Superior temporal gyrus (tissue), 1 donor: Measurements from ENCODE around the gene DSCAML1.
A peak's percentile ranks its signal among the peaks of the same experiment; 100 is the strongest.

Source experiments
- DNase-seq: peaks from one replicate; pipeline ENCODE4 v3.0.0-alpha.2; 2016; ENCODE audit errors: extremely low spot score

DSCAML1 gene

DNA sequence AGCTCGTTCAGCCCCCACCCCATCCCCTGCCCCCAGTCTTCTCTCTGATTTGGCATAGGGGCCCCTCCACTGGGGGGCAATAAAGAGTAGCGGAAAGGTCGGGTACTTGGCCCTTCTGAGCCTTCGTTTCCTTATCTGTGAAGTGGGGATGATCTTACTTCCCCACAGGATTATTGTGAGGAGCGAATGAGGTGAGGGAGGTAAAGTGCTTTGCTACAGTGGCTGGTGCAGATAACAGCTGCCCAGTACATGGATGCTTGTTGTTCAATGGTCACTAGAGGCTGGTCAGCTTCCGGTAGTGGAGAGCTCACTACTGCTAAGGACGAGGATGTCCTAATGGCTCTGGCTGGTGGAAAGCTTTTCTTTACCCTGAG lies 368.2 kb downstream of the DSCAML1 start:
- no peak for DNase-seq

DNA sequence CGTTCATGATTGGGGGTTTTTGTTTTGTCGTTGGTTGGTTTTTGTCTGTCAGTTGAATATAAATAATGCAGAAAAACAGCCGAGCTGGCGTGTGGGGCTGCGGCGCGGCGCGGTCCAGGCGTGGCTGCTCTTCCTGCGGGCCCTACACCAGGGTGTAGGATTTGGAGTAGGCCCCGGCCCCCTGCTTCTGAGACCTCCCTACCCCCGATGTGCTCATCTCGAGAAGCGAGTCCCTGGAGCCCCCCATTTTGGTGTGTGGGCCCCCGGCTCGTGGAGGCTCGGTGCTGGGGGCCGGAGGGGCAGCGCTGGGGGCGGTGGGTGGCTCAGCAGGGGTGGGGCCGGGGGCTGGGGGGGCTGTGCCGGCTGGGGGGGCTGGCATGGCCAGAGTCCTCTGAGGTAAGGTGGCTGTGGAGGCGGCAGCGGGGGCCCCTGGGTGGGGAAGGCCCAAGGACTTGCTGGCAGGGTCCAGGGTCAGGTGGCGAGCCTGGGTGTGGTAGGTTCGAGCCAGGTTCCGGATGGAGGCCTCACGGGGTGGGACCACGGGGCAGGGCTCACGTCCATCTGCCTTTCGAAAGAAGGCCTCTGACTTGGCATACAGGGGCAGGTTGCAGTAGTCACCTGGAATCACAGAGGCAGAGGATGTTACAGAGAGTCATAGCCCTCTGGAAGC lies 368.7 kb downstream of the DSCAML1 start:
- no peak for DNase-seq

DNA sequence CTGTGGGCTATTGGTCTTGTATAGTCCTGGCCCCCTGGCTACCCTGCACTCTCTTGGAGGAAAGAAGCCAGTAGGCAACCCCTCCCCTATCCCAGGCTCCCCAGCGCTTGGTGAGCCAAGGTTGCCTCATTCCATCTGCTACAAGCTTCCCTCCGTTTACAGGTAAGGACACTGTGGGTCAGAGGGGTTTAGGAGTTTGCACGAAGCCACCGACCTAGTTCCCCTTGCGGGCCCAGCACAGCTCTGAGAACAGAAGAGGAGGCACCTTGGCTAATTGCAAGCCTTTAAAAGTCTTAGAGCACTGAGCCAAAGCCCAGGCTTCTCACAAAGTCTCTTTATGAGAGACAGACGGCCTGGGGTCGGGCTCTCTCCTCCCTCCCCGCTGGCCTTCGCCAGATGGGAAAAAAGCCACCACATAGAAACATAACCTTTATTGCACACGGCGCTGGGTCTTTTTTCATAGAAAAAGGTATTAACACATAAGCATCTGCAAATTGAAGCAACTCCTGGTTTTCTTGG lies 369.6 kb downstream of the DSCAML1 start:
- DNase-seq = peak; percentile 37

DNA sequence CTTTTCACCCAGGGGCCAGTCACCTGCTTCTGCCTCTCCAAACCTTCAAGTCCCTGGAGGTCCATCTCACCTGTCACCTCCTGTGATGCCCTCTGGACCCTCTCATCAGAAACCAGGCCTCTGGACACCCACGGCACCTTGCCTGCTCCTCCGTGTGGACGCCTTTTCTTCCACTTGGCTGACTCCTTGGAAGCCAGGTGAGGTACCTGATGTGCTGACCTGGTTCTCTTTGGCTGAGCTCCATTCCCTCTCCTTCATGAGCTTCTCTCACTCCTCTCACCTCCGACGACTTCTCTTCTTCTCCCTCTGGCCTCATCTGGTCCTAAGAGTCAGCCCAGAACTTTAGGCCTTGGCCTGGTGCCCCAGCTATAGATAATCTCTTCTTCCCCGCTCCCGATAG lies 370.1 kb downstream of the DSCAML1 start:
- no peak for DNase-seq

DNA sequence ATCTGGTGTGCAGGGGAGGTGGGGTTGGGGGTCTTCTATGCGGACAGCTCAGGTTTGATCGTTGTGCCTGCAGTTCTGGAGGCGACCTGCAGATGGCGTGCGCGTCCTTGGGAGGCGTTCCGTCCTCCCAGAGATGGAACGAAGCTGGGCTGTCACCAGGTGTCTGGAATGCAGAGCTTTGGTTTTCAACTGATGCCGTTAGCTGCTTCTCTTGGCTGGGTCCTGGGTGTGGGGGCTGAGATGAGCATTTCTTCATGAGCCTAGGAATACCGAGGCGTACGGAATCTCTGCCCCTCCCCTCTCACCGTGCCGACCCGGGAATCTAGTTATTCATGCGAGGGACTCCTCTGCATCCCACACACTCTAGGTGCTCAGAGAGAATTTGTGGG lies 370.7 kb downstream of the DSCAML1 start:
- peak; percentile 88 for DNase-seq

DNA sequence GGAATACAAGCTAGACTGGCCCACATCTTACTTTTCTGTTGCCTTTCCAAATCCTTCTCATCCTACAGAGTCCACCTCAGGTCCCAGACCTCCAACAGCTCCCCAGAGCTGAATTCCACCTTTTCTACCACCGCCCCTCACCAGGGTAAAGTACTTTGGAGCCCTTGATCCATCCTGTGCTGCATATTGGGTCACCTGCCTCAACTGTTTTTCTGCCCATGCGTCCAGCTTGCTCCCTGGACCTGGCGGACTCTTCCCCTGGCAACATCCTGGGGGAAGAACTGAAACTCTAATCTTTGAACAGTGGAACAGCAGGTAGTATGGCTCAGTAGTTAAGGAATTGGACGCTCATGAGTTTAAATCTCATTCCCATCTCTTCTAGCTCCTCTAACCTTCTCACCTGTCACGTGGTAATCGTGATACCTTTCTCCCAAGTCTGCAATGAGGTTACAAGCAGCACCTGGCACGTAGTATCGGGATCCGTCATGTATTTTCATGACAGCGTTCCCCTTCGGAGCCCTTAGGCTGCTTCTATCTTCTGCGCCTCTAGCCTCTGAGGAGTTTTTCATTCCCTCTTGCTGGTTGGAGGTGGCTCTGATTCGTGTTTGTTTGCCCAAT lies 371.2 kb downstream of the DSCAML1 start:
- DNase-seq = no peak

DNA sequence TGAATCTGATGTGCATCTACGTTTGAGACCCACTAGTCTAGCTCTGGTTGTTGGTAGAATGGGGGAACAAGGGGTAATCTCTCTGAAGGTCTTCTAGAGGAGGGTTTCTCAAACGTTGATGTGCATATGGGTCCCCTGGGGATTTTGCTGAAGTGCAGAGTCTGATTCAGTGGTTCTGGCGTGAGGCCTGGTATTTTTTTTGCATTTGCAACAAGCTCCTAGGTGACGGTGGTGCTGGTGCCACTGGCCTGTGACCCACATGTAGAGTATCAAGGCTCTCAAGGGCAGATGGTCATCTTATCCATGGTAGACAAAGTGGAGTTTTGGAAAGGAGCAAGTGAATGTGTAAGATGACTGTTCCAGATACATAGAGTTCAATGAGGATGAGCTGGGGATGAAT lies 372.2 kb downstream of the DSCAML1 start:
- DNase-seq = no peak

DNA sequence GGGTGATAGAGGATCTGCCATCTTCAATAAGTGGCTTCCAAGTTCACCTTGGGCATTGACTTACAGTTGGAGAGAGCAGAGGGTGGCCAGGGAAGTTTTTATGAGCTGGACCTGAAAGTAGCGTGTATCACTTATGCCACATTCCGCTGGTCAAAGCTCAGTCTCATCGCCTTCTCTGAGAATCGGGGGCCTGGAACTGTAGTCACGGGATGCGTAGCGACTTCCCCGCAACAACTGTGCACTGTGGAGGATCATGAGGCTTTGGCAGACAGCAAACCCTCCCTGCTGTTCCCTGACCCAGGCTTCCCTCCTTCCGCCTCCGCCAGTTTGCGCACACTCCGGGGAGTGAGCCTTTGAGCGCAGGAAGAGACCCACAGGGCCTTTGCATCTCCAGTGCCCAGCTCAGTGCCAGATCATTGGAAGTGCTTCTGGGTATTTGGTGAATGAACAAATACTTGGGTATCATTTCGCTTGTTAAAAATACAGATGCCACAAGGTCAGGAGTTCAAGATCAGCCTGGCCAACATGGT lies 373.9 kb downstream of the DSCAML1 start:
- no peak for DNase-seq

DNA sequence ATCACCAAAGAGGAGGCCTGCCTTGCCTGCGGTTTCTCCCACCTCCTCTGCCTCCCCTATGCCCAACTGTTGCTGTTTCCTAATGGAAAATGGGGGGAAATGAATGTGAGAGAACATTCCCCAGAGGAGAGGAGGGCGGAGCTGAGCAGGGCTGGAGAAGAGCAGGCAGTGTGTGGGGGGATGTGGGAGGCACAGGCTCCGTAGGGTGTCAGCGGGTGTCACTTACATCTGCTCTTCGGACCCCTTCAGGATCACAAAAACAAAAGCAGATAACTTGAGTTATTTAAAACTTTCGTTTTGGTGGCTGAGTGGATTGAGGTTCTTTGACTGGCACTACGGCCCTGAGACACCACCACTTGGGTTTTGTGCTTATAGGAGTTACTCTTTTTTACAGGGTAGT lies 375.5 kb downstream of the DSCAML1 start:
- no peak for DNase-seq

DNA sequence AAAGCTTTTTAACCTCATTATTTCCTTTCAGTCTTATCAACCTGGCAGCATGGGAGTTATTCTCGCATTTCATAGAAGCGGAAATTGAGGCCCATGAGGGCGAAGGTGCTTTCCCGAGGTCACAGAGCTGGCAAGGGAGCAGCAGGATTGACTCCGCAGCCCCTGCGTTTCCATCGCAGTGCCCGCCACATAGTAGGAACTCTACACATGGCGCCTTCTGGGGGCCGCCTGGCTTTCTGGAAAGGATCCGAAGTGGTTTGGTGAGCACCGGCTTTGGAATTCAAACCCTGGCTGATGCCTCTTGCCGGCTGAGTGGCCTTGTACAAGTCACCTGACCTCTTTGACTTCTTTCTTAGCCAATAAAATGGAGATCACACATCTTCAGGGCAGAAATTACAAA lies 376.0 kb downstream of the DSCAML1 start:
- DNase-seq = no peak

DNA sequence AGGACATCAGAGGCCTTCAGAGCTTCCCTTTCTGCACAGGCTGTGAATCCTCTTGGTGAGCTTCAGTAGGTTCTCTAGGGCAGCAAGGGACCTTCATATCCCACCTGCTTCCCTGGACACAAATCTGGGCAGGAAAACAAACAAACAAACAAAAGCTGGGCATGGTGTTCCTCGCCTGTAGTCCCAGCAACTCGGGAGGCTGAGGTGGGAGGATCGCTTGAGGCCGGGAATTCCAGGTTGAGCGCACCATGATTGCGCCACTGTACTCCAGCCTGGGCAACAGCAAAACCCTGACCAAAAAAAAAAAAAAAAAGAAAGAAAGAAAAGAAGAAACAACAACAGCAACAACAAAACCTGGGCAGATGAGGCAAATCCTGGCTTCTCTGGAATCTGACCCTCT lies 376.4 kb downstream of the DSCAML1 start:
- no peak for DNase-seq

DNA sequence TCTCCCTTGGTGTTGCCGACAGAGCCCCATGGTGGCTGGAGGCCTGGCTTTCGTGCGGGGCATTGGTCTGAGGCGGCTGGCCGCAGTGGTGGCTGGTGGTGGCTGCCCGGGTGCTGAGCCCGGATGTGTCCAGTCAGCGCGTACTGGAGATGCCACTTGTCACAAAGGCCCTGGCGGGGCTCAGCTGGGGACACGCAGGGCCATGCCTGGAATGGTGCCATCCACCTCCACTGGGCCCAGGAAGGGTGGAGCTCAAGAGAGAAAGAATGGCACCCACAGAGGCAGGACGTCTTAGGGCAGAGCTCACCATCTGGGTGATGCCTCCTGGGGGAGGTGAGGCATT lies 376.9 kb downstream of the DSCAML1 start:
- no peak for DNase-seq

DNA sequence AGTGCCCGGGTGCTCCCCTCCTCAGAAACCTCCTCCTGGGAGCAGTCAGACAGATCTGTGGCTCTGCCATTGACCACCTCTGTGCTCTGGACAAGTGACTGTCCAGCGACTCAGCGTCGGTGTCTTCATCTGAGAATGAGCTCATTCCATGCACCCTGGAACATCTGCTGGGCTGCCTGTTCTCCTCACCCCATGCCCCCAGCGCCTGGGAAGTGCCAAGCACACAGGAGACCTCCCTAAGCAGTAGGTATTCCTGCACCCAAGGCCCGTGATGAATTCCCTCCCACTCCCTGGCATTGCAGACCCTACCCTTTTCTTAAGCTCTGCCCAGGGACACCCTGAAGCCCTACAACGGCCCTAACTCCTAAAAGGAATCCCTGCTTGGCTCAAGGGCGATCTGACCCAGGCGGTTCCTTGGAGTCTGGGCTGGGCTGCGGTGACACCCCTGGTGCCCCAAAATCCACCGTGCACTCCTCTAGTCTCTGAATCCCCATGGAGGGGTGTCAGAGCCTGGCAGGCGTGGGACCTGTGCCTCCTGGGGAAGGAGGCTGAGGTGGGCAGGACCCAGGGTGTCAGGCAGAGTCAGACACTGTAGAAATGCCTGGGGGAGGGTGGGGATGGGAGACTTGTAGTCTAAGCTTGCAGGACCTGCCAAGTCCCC lies 377.4 kb downstream of the DSCAML1 start:
- DNase-seq = no peak

DNA sequence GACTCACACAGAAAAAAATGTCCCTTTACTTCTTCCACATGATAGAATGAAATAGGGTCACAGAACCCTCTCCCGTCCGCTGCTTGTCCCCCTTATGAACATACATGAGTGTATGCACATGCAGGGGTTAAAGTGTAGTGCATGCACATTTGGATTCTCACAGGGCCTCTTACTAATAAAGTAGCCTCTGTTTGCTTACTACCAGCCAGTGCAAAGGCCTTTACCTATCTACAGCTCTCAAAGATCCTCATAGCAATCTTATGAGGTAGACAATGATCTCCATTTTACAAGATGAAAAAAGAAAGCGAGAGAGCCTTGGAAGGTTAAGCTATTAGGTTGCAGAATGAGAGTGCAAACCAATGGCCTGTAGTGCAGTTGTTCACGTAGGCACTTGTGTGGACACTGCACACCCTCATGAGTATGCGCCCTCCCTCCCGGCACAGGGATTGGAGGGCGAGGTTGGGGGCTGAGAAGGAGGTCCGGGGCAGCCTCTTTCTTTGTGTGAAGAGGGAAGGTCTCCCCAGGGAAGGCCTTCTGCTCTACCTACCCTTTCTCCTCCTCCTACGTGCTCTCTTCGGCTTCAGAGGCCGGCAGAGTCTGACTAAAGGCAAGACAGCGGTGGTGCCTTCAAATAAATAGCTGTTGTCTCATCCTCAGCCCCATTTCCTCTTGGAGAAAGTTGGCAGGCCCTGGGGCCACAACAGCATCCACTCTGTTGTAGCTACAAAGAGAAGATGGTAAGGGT lies 378.1 kb downstream of the DSCAML1 start:
- DNase-seq = no peak

DNA sequence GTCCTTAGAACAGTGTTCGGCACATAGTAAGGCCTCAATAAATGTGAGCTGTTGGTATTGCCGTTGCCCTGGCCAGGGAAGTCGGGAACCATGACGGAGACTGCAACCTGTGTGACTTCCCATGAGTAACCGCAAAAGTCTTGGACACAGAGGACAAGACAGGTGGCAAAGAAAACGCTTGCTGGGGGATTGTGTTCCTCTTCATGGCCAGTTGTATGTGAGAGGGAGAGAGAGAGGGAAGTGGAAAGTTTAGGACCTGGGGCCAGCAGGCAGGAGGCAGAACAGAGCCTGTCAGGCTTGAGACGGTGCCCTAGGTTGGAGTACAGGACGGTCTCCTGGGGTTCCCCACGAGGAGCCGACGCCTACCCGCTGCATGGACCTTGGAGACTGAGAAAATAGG lies 379.2 kb downstream of the DSCAML1 start:
- DNase-seq = no peak

DNA sequence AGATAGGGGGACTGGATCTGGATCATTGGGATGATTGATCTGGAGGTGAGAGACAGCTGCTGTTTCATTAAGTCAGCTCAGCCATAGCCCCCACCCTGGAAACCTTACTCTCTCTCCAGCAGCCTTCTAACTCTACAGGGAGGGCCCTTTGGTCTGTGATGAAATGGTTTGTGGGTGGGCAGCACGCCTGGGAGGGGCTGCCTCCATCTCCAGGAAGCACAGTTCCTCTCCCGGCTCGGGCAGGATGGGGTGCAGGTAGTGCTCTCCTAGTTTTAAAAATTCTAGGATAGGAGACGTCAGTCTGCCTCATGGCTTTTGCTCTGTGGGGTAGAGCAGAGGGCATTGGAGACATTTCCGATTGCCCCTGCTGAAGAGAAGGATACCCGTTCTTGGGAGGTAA lies 379.7 kb downstream of the DSCAML1 start:
- DNase-seq = no peak

DNA sequence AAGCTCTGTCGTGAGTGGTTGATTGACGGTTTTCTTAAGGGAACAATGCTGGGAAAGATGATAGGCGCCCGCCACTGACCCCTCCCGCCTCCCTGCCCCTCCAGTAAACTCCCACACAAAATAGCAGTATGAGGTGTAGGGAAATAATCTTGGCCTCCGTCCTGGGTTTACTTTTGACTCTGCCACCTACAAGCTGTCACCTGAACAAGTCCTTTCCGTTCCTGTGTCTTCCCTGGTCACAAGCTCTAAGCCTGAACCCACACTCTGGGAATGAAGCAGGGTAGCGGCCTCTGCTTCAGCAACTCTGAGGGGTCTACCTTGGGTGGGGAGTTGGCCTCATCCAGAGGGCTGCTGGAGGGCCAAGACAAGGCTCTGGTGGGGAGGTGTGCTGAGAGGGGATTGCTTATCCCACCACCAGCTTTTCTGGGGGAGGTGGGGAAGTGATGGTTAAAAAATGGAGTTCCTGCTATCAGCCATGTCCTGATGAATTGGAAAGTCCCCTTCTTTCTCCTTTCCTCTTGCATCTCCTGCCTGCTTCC lies 381.6 kb downstream of the DSCAML1 start:
- no peak for DNase-seq

DNA sequence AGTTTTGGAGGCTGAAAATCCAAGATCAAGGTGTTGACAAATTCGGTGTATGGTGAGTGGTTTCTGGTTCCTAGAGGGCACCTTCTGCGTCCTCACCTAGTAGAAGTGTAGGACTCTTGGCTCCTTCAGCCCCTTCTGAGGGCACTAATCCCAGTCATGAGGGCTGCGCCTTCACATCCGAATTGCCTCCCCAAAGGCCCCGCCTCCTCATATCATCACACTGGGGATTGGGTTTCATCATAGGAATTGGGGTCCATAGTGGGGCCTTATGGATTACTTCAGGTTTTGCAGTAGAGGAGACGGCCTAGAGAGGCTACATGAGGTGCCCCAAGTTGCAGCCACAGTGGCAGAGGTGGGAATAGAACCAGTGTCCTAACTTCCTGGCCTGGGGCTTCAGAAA lies 382.3 kb downstream of the DSCAML1 start:
- no peak for DNase-seq

DNA sequence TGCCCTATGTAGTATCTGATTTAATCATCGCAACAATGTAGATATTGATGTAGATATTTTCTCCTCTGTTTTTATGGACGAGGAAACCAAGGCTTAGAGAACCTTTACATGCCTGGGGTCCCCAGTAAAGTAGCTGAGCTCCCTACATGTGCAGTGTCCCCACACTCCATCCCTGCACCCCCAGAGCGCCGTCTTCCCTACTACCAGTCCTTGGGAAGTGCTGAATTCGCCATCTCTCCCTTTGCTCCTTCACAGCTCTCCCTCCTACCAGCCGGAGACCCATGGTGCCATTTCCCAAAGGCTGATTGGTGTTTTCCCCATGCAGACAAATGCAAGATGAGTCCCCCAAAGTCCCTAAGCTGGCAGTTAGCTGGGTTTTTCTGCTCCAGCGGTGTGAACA lies 383.4 kb downstream of the DSCAML1 start:
- no peak for DNase-seq

DNA sequence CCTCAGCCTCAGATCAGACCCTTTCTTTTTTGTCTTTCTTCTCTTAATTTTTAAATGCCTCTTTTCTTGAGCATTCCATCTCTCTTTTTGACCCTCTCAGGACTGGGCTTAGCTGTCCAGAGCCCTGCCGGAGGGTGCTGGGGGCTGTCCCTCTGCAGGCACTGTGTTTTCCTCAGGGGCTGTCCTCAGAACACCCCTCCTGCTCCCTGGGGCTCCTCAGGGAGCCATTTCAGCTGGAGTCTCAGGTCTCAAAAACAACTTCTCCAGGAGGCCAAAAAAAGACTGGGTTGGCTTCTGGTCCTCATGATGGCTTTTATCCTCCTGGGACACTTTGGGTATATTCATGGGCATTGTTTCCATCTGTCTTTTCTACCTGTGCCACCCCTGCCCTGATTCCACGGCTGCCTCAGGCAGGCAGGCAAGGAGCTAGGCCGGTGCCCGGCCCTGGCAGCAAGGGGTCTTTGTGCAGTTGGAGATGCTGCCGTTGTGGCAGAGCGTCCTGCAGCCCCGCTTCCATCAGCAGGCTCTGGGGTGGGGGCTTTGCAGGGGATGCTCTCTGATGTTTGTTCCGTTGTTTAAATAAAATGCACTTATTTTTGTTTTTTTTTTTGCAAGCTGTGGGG lies 384.3 kb downstream of the DSCAML1 start:
- no peak for DNase-seq

DNA sequence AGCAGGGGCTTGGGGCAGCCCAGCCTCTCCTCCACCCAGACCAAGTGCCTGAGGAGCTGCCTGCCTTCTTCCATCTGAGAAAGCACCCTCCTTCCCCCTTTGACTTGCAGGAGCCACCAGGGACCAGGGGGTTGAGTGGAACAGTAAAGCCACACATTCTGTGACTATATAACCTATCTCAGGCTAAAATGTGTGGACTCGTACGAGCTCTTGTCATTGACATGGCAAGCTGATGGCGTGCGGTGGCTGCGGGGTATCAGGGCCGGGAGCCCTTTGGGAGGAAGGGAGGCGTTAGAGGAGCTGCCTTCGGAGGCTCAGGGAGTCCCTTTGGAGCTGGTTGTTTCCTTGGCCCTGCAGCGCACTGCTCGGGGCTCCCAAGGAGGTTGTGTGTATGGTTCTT lies 384.8 kb downstream of the DSCAML1 start:
- no peak for DNase-seq

DNA sequence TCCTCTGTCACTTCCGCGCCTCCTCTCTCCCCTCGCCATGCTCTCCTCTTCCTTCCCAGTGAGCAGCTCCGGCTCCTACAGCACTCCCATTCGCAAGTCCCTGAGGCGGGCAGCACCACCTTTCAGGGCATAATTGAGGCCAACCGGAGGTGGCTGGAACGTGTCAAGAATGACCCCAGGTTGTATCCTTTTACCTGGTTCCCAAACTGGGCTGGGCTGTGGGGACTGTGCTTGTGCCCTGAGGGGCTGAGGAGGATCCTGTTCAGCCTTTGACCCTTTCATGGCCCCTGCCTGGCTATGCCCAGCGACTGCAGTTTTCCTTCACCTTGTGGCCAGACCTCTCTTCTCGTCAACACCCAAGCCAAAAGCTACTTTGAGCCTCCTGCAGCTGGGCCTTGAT lies 385.3 kb downstream of the DSCAML1 start:
- no peak for DNase-seq
